IMR-90 (cell line): Measurements from ENCODE around the gene FAM171A1. TPM values are rescaled to one million over a fixed set of nuclear protein-coding genes. Genes with fewer than 3 reads are reported as not detected.

ENCODE experiments used
- ATAC-seq: fragments of 200-7000 bp; cut with Tn5 transposase; 2 replicates; pipeline ENCODE4 v1.9.1; 2020; ENCODE audit warnings: low read depth, mild to moderate bottlenecking, moderate library complexity
- BruUV-seq: library from RNA; stranded (reverse); fragments of 400-500 nt; replicated peaks from 2 replicates; lab custom pipeline; 2021; lab: Mats Ljungman, UMichigan
- CTCF ChIA-PET: fragments of 300-600 bp; formaldehyde crosslinking; extraction: SDS; loops from one replicate; lab custom pipeline; 2021; ENCODE audit warnings: antibody characterized with exemption; lab: Yijun Ruan, JAX
- POLR2A ChIA-PET: fragments of 300-600 bp; sonication (Branson Sonifier 250); formaldehyde crosslinking; loops from one replicate; lab custom pipeline; 2022; ENCODE audit warnings: antibody characterized with exemption; ENCODE audit not compliant: unreplicated experiment; lab: Charles Lee
- DNase-seq: peaks from one replicate; pipeline ENCODE4 v3.0.0; 2013
- H2AFZ ChIP-seq: replicated peaks from 2 replicates; pipeline ENCODE3; 2013; ENCODE audit warnings: low read length, mild to moderate bottlenecking; ENCODE audit not compliant: poor library complexity
- H2AK5ac ChIP-seq: 2 replicates; pipeline ENCODE4 v1.6.1; 2013; ENCODE audit warnings: low read depth, low read length, inconsistent platforms
- H2AK9ac ChIP-seq: replicated peaks from 2 replicates; pipeline ENCODE3; 2013; ENCODE audit warnings: mild to moderate bottlenecking, low read depth, low read length, moderate library complexity; ENCODE audit not compliant: poor library complexity
- H2BK120ac ChIP-seq: 2 replicates; pipeline ENCODE4 v1.6.1; 2013; ENCODE audit warnings: low read depth, low read length, inconsistent platforms
- H2BK15ac ChIP-seq: 3 replicates; pipeline ENCODE4 v1.6.1; 2013; ENCODE audit warnings: low read depth, low read length, inconsistent platforms
- H2BK20ac ChIP-seq: 2 replicates; pipeline ENCODE4 v1.6.1; 2013; ENCODE audit warnings: low read depth, mild to moderate bottlenecking, inconsistent platforms, low read length, moderate library complexity
- H2BK5ac ChIP-seq: 2 replicates; pipeline ENCODE4 v1.6.1; 2013; ENCODE audit warnings: mild to moderate bottlenecking, low read depth, low read length, inconsistent platforms; ENCODE audit not compliant: poor library complexity, severe bottlenecking
- H3K14ac ChIP-seq: replicated peaks from 2 replicates; pipeline ENCODE4 v1.6.1; 2013; ENCODE audit warnings: low read depth, low read length, inconsistent platforms
- H3K18ac ChIP-seq: 2 replicates; pipeline ENCODE4 v1.6.1; 2013; ENCODE audit warnings: low read depth, low read length, control low read depth
- H3K23ac ChIP-seq: 2 replicates; pipeline ENCODE4 v1.6.1; 2013; ENCODE audit warnings: low read depth, low read length, inconsistent platforms
- H3K27ac ChIP-seq: 2 replicates; pipeline ENCODE4 v1.5.1; 2013; ENCODE audit warnings: mild to moderate bottlenecking, control low read depth, low read length; ENCODE audit not compliant: insufficient read depth
- H3K27me3 ChIP-seq: 2 replicates; pipeline ENCODE4 v1.6.1; 2013; ENCODE audit warnings: low read length; ENCODE audit not compliant: control insufficient read depth, insufficient read depth
- H3K36me3 ChIP-seq: 2 replicates; pipeline ENCODE4 v1.6.1; 2013; ENCODE audit warnings: low read length, mixed read lengths; ENCODE audit not compliant: control insufficient read depth, insufficient read depth
- H3K4ac ChIP-seq: 2 replicates; pipeline ENCODE4 v1.6.1; 2013; ENCODE audit warnings: low read depth, low read length, inconsistent platforms
- H3K4me1 ChIP-seq: 2 replicates; pipeline ENCODE4 v1.6.1; 2013; ENCODE audit warnings: low read length, mixed read lengths; ENCODE audit not compliant: control insufficient read depth, insufficient read depth
- H3K4me2 ChIP-seq: 2 replicates; pipeline ENCODE4 v1.6.1; 2013; ENCODE audit warnings: low read depth, mild to moderate bottlenecking, control low read depth, low read length, moderate library complexity
- H3K4me3 ChIP-seq: 2 replicates; pipeline ENCODE4 v1.5.1; 2013; ENCODE audit warnings: low read depth, mild to moderate bottlenecking, control low read depth, low read length, moderate library complexity; ENCODE audit not compliant: insufficient read depth
- H3K56ac ChIP-seq: 2 replicates; pipeline ENCODE4 v1.6.1; 2013; ENCODE audit warnings: low read length, inconsistent platforms; ENCODE audit not compliant: insufficient read depth; ENCODE audit errors: extremely low read depth
- H3K79me1 ChIP-seq, 2 experiments: 2 replicates each; pipeline ENCODE4 v1.6.1; 2013; ENCODE audit warnings: low read length in 2 of 2, inconsistent platforms in 1 of 2, low read depth in 1 of 2
- H3K9ac ChIP-seq: 2 replicates; pipeline ENCODE4 v1.6.1; 2013; ENCODE audit warnings: low read depth, low read length, control low read depth
- H3K9me1 ChIP-seq: 2 replicates; pipeline ENCODE4 v1.6.1; 2013; ENCODE audit warnings: low read length, inconsistent platforms; ENCODE audit not compliant: insufficient read depth
- H3K9me3 ChIP-seq: 2 replicates; pipeline ENCODE4 v1.6.1; 2013; ENCODE audit warnings: low read length; ENCODE audit not compliant: control insufficient read depth, insufficient read depth
- H4K20me1 ChIP-seq: 2 replicates; pipeline ENCODE4 v1.6.1; 2013; ENCODE audit warnings: low read length, inconsistent platforms; ENCODE audit not compliant: insufficient read depth
- H4K5ac ChIP-seq: 2 replicates; pipeline ENCODE4 v1.6.1; 2013; ENCODE audit warnings: mild to moderate bottlenecking, low read depth, low read length, control low read depth
- H4K8ac ChIP-seq, 2 experiments: 2 replicates each; pipeline ENCODE4 v1.6.1; 2013; ENCODE audit warnings: low read depth in 2 of 2, low read length in 2 of 2, control low read depth in 1 of 2, inconsistent platforms in 1 of 2
- H4K91ac ChIP-seq: 2 replicates; pipeline ENCODE4 v1.6.1; 2013; ENCODE audit warnings: low read depth, low read length, inconsistent platforms; ENCODE audit not compliant: insufficient read depth
- BHLHE40 ChIP-seq: fragments of 150-350 bp; IDR thresholded peaks from 2 replicates; pipeline ENCODE4 v1.6.1; 2016; ENCODE audit warnings: mild to moderate bottlenecking, low read depth, low read length
- CEBPB ChIP-seq: IDR thresholded peaks from 2 replicates; pipeline ENCODE4 v1.6.1; 2012; ENCODE audit warnings: low read depth, low read length, improper control_type of control experiment
- CHD1 ChIP-seq: IDR thresholded peaks from 2 replicates; pipeline ENCODE4 v1.6.1; 2012; ENCODE audit warnings: low read depth, low read length, improper control_type of control experiment
- ELK1 ChIP-seq: fragments of 150-350 bp; IDR thresholded peaks from 2 replicates; pipeline ENCODE4 v1.6.1; 2016; ENCODE audit warnings: low read depth, mild to moderate bottlenecking, low read length, moderate library complexity, borderline replicate concordance
- FOS ChIP-seq: fragments of 150-350 bp; IDR thresholded peaks from 2 replicates; pipeline ENCODE4 v1.6.1; 2016; ENCODE audit warnings: low read depth, low read length
- MAFK ChIP-seq: IDR thresholded peaks from 2 replicates; pipeline ENCODE4 v1.6.1; 2012; ENCODE audit warnings: low read depth, low read length, improper control_type of control experiment
- MAZ ChIP-seq: IDR thresholded peaks from 2 replicates; pipeline ENCODE4 v1.6.1; 2012; ENCODE audit warnings: low read depth, mild to moderate bottlenecking, low read length, improper control_type of control experiment, moderate library complexity, borderline replicate concordance
- MXI1 ChIP-seq: IDR thresholded peaks from 2 replicates; pipeline ENCODE4 v1.6.1; 2012; ENCODE audit warnings: low read depth, mild to moderate bottlenecking, low read length, moderate library complexity, borderline replicate concordance
- NFE2L2 ChIP-seq: fragments of 150-350 bp; IDR thresholded peaks from 2 replicates; pipeline ENCODE4 v1.6.1; 2016; ENCODE audit warnings: low read depth, mild to moderate bottlenecking, low read length
- POLR2A ChIP-seq: IDR thresholded peaks from 2 replicates; pipeline ENCODE4 v1.6.1; 2012; ENCODE audit warnings: mild to moderate bottlenecking, low read depth, low read length
- RAD21 ChIP-seq: IDR thresholded peaks from 2 replicates; pipeline ENCODE4 v1.6.1; 2012; ENCODE audit warnings: low read length, improper control_type of control experiment
- RCOR1 ChIP-seq: IDR thresholded peaks from 2 replicates; pipeline ENCODE4 v1.6.1; 2012; ENCODE audit warnings: mild to moderate bottlenecking, low read length, improper control_type of control experiment; ENCODE audit not compliant: insufficient replicate concordance
- RFX5 ChIP-seq: IDR thresholded peaks from 2 replicates; pipeline ENCODE4 v1.8.0; 2012; ENCODE audit warnings: low read depth, mild to moderate bottlenecking, low read length, moderate library complexity
- SMC3 ChIP-seq: fragments of 150-350 bp; IDR thresholded peaks from 2 replicates; pipeline ENCODE4 v1.6.1; 2016; ENCODE audit warnings: low read depth, mild to moderate bottlenecking, antibody characterized with exemption, low read length, moderate library complexity
- WGBS, 2 experiments: methylation state at CpG; one replicate each; pipeline versions ENCODE4 v1.1.5 to v1.1.7; 2013; ENCODE audit warnings: missing lambda C conversion rate in 2 of 2; ENCODE audit not compliant: insufficient read length in 1 of 2; ENCODE audit errors: extremely low coverage in 2 of 2; 5-methylcytosine and 5-hydroxymethylcytosine counted together
- dilution Hi-C: fragments of 300-500 bp; cut with HindIII; formaldehyde crosslinking; loops from one replicate; pipeline ENCODE4 v1.14.3; 2018; ENCODE audit warnings: low sequenced_read_pairs; ENCODE audit not compliant: unreplicated experiment
- in situ Hi-C: fragments of 300-500 bp; cut with MboI; formaldehyde crosslinking; loops from 3 replicates; pipeline ENCODE4 v1.14.3; 2019; ENCODE audit warnings: low sequenced_read_pairs, inconsistent platforms, mixed read lengths
- intact Hi-C: fragments of 100-400 bp; cut with micrococcal nuclease; formaldehyde crosslinking; loops from 2 replicates; pipeline ENCODE4 v1.10.0; 2022
- polyA plus RNA-seq, 3 experiments: library from polyadenylated mRNA; depleted of rRNA; stranded (reverse); fragments of >200 nt; gene quantifications; 2 replicates each; pipeline ENCODE4 v1.2.3, GENCODE V29; 2012; ENCODE audit warnings: low replicate concordance in 1 of 3
- total RNA-seq: library from RNA; depleted of rRNA; stranded (reverse); fragments of >200 nt; gene quantifications from 2 replicates; pipeline ENCODE4 v1.2.3, GENCODE V29; 2012
- TF ChIP-seq, protein P1 (sequence below): conservative IDR thresholded peaks from 2 replicates; pipeline ENCODE4 v1.5.1; 2012; ENCODE audit warnings: mild to moderate bottlenecking, low read depth, low read length, improper control_type of control experiment
- TF ChIP-seq, protein P2 (sequence below): fragments of 150-350 bp; IDR thresholded peaks from 2 replicates; pipeline ENCODE4 v1.6.1; 2017; ENCODE audit warnings: mild to moderate bottlenecking, antibody characterized with exemption, low read length, low read depth

Gene FAM171A1
- total and polyA plus RNA-seq, 2 of the 4 experiments (the other 2 are of a cell fraction) = 20.3 to 30.6 TPM

DNA sequence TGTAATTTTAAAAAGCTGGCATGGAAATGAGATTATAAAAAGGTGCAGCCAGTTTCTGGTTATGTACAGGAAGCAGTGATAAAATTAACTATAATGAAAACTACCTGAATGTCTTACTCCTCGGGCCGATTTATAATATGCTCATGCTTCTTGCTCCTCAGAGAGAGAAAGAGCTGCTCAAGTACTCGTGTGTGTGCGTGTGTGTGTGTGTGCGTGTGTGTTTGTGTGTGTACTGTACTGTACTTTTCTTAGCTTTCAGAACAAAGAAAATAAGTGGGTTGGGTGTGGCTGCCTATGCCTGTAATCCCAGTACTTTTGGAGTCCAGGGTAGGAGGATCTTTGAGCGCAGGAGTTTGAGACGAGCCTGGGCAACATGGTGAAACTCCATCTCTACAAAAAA is 106.0 kb downstream of the FAM171A1 start:
- H4K8ac ChIP-seq = no peak overlapping the region
- TF ChIP-seq CHD1 (no peak), ELK1 (no peak), CEBPB (no peak), RFX5 (no peak), FOS (no peak), MAFK (no peak), POLR2A (no peak), MAZ (no peak), NFE2L2 (no peak), MXI1 (no peak), BHLHE40 (no peak), RAD21 (no peak), SMC3 (no peak), RCOR1 (no peak)
- TF ChIP-seq, protein P1, sequence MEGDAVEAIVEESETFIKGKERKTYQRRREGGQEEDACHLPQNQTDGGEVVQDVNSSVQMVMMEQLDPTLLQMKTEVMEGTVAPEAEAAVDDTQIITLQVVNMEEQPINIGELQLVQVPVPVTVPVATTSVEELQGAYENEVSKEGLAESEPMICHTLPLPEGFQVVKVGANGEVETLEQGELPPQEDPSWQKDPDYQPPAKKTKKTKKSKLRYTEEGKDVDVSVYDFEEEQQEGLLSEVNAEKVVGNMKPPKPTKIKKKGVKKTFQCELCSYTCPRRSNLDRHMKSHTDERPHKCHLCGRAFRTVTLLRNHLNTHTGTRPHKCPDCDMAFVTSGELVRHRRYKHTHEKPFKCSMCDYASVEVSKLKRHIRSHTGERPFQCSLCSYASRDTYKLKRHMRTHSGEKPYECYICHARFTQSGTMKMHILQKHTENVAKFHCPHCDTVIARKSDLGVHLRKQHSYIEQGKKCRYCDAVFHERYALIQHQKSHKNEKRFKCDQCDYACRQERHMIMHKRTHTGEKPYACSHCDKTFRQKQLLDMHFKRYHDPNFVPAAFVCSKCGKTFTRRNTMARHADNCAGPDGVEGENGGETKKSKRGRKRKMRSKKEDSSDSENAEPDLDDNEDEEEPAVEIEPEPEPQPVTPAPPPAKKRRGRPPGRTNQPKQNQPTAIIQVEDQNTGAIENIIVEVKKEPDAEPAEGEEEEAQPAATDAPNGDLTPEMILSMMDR = no peak
- TF ChIP-seq, protein P2, sequence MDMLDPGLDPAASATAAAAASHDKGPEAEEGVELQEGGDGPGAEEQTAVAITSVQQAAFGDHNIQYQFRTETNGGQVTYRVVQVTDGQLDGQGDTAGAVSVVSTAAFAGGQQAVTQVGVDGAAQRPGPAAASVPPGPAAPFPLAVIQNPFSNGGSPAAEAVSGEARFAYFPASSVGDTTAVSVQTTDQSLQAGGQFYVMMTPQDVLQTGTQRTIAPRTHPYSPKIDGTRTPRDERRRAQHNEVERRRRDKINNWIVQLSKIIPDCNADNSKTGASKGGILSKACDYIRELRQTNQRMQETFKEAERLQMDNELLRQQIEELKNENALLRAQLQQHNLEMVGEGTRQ = no peak
- POLR2A ChIA-PET = interaction anchor here (0.6 kb wide), 1 partner anchor 10 kb away, joined by 4 read pairs; no protein-coding TSS in a partner anchor
- ATAC-seq = no peak
- in situ Hi-C loops (no loop called here), intact Hi-C loops (no loop called here), dilution Hi-C loops (no loop called here)
- no CpG with 5 or more reads among the region's 7 CpGs for WGBS, 2 experiments
- H4K20me1 ChIP-seq = no peaks in the 10 kb centered on the region; the same call in 1 of the 2 replicates
- H2BK20ac ChIP-seq = no peak overlapping the region
- H3K4me2 ChIP-seq = no peak overlapping the region
- peaks cover 2% of the 10 kb centered on the region; the same call in 1 of the 2 replicates for H3K36me3 ChIP-seq
- DNase-seq = no peak
- no peak overlapping the region for H3K4ac ChIP-seq
- no peak overlapping the region for H2AFZ ChIP-seq
- CTCF ChIA-PET = interaction anchor here (1.2 kb wide), 1 partner anchor 17 kb away, joined by 3 read pairs; no protein-coding TSS in a partner anchor
- H3K18ac ChIP-seq = no peak overlapping the region
- no peak overlapping the region for H3K56ac ChIP-seq
- no TSS peak for BruUV-seq
- H3K79me1 ChIP-seq = peaks cover 0 to 4% of the 10 kb centered on the region in 2 experiments; a peak in 3 of 4 replicates
- H3K4me1 ChIP-seq = no peaks in the 10 kb centered on the region
- no peak overlapping the region for H2BK15ac ChIP-seq
- H3K9me3 ChIP-seq = peaks cover 2% of the 10 kb centered on the region; the same call in 1 of the 2 replicates
- no peak overlapping the region for H2BK5ac ChIP-seq
- H3K27me3 ChIP-seq = no peaks in the 10 kb centered on the region
- H4K91ac ChIP-seq = no peak overlapping the region
- no peak overlapping the region for H2AK5ac ChIP-seq
- H3K9me1 ChIP-seq = no peaks in the 10 kb centered on the region; the same call in 1 of the 2 replicates
- H2BK120ac ChIP-seq = no peak overlapping the region
- no peak overlapping the region for H4K5ac ChIP-seq
- no peak overlapping the region for H3K4me3 ChIP-seq
- H3K23ac ChIP-seq = no peak overlapping the region
- H2AK9ac ChIP-seq = no peak overlapping the region
- no peak overlapping the region for H3K27ac ChIP-seq
- no peak overlapping the region for H3K9ac ChIP-seq
- H3K14ac ChIP-seq = no peak overlapping the region; the same call in 1 of the 2 replicates
